NCI-H526 (cell line): Measurements from ENCODE around the gene LRRN2.
A peak's percentile ranks its signal among the peaks of the same experiment; 100 is the strongest.
"Not testable (repeated sequence)": the region's sequence is repeated elsewhere in the genome, so short reads cannot be mapped to it uniquely, and the experiment has no call there.

ENCODE experiments used
- DNase-seq, 2 experiments: peaks; one replicate each; lab custom pipeline; 2025; lab: John Stamatoyannopoulos, UW

LRRN2 gene

DNA sequence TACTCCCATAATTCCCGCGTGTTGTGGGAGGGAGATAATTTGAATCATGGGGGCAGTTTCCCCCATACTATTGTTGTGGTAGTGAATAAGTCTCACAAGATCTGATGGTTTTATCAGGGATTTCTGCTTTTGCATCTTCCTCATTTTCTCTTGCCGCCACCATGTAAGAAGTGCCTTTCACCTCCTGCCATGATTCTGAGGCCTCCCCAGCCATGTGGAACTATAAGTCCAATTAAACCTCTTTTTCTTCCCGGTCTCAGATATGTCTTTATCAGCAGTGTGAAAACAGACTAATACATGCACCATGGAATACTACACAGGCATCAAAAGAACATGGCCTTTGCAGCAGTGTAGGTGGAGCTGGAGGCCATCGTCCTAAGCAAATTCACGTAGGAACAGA, 56.1 kb downstream of the LRRN2 start:
- DNase-seq = not testable (repeated sequence)

DNA sequence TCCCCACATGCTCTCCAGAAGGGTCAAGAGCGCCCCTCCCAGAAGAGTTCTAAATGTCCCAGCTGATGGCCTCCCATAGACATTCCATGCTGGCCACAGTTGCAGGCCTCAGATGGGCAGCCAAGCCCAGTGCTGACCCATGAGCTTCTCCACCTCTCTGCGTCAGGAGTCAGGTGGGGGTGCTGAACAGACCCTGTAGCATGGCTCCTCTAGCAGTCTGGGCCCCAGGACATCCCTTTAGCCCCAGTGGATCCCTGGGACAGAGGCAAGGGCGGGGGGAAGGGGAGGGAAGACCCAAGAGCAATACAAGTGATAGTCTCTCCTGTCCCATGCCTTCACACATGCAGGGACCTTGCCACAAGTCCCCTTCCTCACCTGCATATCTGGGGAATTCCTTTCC, 56.7 kb downstream of the LRRN2 start:
- DNase-seq = no peak

DNA sequence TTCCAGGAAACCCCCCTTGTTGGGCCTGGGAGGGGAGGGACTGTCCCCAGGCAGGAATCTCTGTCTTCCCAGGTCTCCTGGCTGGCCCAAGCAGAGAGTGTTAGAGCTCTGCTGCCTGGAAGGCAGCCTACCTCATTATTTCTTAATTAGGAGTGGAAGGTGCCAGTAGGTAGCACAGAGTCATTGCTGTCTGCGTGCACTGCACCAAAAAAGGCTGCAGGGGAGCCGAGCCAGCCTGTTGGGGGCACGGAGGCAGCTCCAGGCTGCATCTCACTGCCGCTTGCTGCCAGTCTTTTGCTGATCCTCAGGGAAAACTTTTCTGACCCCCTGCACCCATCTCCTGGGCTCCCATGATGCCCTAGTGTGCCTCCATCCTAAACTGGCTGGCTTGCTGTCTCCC, 58.1 kb downstream of the LRRN2 start:
- no peak for DNase-seq

DNA sequence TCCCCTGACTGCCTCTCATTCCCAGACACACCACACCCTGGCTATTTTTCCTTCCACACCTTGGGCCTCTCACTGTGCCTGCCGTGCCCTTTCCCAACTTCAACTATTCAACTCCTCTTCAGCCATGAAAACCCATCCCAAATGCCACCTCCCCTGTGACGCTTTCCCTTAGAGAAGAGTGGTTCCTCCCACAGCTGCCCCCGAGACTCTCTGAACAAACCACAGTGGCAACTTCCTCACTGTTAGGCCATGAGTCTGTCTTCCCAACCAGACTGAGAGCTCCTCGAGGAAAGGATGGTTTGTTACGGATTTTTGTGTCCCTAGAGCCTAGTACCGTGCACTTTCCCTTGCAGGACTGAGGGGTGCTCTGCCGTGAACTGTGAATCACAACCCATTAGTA, 59.2 kb downstream of the LRRN2 start:
- no peak for DNase-seq

DNA sequence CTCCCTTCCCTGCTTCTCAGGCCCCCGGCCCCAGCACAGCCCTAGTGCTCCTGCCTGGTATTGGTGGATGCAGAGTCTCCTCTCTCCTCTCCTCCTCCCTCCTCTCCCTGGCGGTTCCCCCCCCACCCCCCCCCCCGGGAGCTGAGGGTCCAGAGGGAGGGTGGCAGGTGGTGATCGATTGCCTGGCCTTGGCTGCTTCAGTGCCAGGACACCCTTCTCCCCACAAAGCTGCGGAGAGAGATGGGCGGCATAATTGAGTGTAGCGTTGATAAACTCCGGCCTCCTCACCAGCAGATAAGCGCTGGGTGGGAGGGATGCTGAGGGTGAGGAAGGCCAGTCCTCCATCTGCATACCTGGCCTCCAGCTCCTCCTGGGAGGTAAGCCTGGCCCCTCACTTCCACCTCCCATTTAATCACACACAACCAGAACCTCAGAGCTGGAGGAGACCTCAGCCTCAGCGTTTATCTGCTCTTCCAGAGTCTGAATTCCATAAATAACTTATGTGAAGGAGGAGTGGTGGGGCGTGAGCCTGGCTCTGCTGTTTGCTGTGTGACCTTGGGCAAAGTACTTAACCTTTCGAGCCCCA, 60.8 kb downstream of the LRRN2 start:
- no peak for DNase-seq

DNA sequence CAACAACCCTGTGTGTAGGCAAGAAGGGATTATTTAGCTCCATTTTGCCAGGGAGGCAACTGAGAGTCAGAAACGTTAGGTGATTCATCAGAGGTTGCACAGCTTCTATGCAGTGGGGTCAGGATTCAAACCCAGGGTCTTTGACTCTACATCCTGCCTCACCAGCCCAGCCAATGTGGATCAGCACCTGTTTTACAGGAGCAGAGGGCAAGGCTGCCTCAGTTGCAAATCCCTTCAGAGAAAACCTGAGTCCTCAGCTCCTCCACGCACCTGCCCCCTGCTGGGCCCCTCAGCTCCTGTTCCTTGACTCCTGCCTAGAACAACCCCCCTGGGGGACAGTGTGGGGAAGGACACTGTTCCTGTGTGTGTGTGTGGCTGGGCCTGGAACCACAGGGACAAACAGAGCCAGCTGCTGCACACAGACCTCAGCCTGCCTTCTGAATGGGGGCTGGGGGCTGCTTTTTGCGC, 61.6 kb downstream of the LRRN2 start:
- peak; percentile 32 to 64 for DNase-seq

DNA sequence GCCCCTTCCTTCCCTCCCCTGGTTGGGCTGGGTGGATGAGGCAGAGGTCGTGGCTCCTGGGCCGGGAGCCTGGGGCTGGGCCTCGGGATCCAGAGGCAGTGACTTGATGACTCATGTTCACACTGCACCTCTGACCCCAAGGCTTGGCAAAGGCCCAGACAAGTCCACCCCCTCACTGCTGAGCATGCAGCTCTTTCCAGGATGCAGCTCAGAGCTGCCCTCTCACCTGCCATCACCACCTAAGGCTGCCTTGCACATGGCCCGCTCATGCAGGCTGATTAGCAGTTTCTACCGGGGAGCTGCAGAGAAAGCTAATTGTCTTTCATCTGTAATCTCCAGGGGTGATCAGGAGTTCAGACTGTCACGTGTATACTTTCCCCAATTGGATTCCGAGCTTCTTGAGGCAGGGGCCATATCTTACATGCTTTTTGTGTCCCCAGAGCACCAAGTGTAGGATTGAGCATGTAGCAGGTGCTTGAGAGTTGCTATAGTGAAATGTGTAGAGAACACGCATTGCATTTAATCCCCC, 62.1 kb downstream of the LRRN2 start:
- no peak for DNase-seq

DNA sequence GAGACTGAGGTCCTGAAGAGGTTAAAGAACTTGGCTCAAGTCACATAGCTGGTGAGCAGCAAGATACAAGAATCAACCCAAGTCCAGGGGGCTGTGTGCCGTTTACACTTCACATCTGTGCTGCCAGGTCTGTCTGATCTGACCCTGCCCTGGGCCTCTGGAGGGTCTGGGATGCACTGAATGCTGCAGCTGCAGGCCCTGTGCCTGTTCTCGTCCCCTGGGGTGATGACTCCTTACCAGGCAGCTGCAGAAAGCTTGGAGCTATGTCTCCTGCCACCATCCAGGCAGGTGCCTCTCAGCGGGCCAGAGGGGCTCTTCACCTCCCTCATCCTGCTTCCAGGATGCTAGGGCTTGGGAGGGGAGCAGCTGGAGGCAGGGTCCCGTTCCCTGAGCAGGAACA, 63.5 kb downstream of the LRRN2 start:
- no peak for DNase-seq

DNA sequence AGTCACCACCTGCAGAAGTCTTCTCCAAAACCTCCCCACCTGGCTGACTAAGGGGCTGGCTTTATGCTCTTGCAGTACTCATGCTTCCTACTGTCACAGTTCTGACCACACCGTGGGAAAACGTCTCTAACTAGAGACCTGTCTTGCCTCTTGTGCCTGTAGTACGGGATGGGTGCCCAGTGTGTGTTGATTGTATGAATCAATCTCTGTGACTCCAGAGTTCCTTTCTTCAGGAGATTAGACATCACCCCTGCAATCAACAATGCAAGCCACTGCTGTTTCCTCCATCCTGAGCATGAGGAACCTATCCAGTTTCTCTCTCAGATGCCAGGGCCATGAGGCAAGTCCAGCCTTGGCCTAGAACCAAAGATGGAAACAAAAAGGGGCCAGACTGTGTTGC, 64.1 kb downstream of the LRRN2 start:
- DNase-seq = no peak

DNA sequence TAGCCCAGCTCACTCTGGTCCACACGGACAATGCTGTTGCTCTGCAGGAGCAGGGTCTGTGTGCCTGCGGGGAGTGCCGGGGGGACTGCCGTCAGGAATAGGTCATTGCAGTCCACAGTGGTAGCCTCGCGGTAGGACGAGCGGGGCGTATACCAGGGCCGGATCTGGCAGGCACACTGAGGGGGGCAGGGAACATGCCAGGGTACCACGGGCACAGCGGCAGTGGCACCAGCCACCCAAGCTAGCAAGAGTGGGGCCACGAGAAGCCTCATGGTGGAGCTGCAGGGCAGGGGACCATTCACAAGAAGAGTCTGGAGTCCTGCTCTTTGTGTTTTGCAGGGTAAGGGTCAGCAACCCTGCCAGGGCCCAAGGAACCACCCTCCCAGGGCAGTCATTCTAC, 65.8 kb downstream of the LRRN2 start:
- no peak for DNase-seq

DNA sequence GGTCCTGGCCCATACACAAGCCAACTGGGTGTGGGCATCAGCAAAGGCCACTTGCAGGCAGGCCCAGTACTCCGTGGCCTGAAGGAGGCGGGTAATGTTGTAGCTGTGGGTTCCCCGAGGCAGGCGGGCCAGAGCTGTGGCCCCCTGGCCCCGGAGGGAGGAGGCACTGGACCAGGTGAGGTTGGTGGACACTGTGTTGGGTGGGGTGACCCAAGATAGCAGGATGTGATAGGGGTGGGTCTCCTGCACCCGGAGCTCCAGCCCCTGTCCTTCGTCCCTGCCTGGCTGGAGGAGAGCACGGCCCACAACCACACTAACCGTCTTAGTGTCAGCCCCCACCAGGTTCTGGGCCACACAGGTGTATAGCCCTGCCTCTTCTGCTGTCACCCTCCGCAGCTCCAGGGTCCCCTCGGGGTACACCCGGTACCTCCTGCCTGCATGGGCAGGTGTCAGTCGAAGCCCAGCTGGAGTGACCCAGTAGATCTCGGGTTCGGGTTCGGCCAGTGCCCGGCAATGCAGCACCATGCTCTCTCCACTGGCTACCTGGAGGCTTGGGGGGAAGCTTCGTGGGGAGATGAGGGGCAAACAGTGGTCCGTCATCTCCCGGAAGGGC, 67.3 kb downstream of the LRRN2 start:
- DNase-seq = no peak

DNA sequence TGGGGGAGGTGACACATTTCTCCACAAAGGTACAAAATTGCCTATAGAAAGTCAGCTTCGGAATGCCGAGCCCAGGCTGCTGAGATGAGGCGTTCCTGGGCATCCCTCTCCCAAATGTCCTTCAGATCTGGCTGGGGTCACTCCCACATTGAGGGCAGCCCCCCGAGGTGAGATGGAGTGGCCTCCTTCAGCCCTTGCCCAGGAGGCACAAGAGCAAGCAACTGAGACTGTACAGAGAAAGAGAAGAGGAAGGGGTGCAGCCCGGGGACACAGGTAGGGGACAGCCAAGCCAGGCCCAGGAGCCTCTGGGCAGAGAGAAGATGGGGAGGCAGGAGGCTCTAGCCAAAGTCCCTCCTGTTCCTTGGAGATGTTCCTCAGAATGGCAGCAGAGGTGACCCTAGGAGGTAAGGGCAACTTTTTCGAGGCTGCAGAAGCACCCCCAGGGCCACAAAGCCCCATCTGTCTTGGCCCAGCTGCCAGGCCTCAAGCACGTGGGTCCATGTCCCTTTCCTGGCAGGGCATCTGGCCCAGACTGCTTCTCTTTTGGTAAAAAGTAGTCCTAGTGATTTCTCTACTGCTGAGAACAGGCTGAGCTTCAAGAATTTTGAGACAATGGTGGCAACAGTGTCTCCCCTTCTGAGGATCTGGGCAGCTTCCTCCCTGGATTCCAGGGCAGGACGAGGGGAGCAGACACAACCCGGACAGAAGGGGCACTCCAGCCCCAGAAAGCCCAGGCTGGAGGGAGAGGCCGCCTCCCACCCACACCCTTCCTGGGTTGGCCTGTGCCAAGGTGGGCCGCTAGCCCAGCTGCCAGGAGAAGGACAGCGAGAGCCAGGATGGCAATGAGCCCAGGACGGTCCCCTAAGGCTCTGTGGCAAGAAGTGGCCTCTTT, 68.0 kb downstream of the LRRN2 start:
- no peak for DNase-seq

DNA sequence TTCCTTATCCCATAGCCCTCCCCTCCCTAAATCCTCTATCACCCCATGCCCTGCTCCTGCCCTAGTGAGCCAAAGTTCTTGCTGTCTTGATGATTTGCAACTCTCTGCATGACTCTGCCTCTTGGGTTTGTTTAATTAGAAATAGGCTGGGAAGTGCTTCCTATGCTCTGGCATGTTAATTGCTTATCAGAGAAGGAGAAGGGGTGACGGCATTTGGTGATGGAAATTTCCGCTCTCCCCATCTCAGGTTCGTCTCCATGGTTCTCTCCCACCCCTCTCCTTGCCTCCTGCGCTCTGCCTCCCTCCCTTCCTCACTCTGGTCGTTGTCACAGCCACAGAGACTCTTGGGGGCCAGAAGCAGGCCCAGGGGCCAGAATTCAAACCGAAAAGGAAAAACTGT, 68.9 kb downstream of the LRRN2 start:
- DNase-seq = no peak

DNA sequence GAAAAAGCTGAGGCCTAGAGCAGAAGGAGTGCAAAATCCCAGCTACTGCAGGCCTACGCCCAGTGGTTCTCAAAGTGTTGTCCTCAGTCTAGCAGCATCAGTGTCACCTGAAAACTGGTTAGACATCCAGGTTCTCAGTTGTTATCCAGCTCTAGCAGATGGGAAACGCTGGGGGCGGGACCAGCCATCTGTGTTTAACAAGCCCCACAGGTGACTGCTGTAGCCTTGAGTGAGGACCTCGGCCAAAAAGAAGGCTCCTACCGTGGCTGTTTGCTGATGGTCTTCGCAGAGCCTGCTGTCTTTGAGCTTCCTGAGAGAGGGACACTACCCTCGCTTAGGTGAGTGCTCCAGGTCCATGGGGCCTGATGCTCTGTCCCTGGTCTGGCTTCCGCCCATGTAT, 69.7 kb downstream of the LRRN2 start:
- DNase-seq = no peak

DNA sequence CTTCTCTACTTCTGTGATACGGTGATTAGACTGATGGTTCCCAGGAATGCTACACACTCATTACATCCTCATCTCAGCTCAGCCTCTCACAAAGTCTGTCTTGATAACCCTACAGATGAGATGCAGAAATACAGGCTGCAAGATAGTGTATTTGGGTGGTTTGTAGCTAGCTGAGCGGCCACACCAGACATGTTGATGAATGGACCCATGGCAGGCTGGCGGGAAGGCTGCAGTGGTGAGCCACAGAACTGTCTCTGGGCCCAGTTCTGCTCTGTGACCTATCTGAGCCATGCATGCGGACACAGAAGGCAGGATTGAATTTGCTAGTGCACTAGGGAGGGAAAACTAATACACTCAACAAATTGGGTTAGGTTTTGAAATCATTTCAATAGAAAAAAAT, 71.9 kb downstream of the LRRN2 start:
- DNase-seq = no peak

DNA sequence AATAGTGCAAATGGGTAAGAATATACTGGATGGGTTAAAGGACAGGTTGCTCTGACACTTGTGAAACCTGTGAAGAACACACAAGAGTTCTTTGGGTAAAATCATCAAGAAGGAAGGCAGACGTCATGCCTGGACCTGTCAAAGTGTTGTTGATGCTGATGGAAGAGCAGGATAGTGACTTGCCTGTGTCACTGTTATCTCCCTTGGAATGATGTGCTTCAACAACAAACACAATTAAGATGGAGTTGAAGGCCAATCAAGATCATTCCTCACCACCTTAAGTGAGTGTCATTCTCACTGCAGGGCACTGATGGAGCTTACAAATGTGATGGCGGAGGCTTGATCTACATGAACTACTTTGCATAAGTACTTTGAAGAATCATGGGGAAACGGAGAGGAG, 73.2 kb downstream of the LRRN2 start:
- peak in 1 of 2 experiments; percentile 25 for DNase-seq

DNA sequence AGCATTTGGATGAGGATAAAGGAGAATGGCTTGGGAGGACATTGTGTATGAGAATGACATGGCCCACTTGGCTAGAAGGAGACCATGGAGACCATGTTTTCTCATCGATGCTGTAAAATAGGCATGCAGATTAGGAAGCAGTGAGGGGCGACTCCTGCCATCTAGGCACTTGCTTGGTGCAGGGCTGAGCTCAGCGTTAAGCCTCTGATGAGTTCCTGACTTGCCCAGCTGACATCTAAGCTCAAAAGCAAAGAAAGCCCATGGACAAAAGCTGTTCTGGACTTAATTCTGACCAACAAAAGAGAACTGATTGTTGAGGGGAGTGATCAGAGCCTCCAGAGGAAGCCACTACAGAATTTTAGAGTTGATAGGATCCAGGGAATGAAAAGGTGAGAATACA, 74.5 kb downstream of the LRRN2 start:
- DNase-seq = no peak

DNA sequence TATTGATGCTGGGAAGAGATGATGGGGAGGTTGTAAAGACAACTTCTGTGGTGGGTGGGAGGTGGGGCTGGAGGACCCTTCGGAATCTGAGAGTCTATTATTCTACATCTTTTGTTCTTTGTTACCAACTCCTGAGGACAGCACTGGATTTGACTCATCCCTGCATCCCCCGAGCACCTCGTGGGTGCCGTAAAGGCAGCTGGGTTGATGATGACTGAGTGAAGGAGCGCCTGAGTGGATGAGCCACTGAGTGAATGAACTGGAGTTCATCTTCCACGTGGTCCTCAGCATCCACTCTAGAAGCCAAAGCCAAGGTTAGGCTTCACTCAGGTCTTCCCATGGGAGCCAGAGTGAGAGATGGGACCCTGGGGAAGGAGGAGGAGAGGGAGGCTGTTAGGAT, 77.6 kb downstream of the LRRN2 start:
- DNase-seq = no peak

DNA sequence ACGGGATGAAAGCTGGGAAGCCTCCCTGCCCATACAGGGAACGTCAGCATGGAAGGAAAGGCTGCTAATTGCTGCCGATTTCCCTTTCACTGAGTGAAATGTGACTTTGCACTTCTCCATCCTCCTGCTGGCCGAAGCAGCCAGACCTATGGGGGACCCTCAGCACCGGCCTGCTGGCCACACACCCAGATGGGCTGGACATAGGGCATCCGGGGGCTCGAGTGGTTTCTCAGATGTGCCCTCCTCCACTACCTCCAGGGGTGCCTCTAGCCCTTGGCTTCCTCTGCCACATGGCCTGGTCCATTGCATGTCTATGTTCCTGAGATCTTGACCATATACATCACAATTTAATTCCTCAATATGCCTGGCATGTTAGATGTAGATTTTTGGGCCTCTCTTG, 79.7 kb downstream of the LRRN2 start:
- no peak for DNase-seq

DNA sequence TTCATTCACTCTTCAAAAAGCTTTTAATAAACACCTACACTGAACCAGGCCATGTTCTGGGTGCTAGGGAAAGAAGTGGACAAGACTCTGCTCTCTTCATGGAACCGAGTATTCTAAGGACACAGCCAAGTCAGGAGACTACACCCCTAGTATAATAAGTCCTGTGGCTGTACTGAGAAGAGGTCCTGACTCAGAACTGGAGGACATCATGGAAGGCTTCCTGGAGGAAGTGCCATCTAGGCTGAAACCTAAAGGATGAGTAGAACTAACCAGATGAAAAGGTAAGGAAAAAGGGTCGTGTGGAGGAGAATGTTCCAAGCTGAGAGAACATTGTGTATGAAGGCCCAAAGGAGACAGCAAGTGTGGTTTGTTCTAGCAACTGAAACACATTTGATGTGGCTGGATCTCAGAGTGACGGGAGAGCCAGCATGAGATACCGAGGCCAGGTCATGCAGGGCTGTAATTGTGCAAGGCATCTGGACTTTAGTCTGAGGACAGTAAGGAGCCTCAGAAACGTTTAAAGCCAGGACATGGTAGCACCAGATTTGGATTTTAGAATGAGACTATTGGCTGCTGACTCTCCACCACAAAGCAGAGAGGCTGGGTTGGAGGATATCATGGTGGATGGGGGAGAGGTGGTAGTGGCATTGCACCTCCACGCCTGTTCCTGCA, 82.5 kb downstream of the LRRN2 start:
- no peak for DNase-seq

DNA sequence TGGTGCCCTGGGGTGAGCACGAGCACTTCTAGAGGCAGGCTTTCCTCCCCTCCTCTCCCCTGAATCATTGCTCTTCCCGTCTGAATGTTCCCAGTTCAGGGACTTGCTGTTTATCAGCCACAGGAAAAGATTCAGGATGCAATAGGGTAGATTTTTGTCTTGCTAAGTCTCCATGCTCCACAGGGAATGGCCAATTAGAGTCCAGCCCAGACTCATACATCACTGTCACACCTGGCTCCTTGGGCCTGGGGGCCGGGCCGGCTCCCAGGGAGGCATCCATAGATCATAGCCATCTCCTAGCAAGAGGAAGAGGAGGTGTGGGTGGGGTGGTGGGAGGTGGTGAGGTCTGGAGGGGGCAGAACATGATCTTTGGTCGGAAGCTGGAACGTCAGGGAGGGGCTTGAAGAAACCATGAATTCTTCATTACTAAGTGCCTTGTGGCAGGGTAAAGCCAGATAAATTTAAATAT, 83.4 kb downstream of the LRRN2 start:
- DNase-seq = no peak

DNA sequence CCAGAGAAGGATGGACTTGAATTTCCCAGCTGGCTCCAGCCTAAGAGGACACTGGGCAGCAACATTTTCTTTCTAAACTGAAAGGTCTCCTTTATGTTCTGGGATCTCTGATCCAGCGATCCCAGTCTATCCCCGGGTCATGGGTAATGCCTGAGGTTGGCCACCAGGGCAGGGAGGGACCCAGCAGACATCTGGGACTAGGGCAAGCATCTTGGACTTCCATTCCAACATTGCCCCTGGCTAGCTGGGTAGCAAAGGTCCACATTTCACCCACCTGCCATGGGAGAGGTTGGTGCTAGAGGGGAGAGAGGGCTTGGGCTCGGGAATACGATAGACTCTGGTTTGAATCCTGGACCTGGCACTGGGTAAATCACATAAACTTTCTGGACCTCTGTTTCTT, 84.6 kb downstream of the LRRN2 start:
- no peak for DNase-seq
